HG03159 (cell line): ENCODE results near the gene IFNL3.
"Not testable (repeated sequence)": the region's sequence is repeated elsewhere in the genome, so short reads cannot be mapped to it uniquely, and the experiment has no call there.

Experiments used
- ATAC-seq: cut with Tn5 transposase; IDR thresholded peaks from one replicate; pipeline ENCODE4 v1.9.1; 2021; ENCODE audit warnings: mild to moderate bottlenecking, moderate library complexity; ENCODE audit not compliant: unreplicated experiment

IFNL3 gene

DNA sequence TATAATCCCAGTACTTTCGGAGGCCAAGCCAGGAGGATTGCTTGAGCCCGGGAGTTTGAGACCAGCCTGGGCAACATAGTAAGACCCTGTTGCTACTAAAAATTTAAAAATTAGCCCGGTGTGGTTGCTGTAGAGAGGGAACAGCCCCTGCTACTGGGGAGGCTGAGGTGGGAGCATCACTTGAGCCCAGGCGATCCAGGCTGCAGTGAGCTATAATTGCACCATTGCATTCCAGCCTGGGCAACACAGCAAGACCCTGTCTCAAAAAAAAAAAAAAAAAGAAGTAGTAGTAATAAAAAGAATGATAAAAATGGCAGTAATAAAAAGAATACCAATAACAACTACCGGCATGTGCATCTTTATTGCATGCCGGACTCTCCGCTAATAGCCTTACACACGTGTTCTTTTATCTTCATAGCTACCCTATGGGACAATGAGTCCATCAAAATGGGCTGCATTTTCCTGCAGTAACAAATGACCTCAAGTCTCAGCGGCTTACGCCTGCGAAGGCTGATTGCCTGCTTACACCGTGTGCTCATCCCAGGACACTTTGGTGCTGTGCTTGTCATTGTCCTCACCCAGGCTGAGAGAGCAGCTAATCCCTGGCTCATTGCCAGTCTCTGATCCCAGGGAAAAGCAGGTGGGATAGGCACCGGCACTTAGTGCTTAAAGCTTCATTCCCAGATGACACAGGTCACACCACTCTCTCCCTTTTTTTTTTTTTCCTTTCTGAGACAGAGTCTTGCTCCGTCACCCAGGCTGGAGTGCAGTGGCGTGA is 26.4 kb downstream of the IFNL3 start:
- no peak for ATAC-seq

DNA sequence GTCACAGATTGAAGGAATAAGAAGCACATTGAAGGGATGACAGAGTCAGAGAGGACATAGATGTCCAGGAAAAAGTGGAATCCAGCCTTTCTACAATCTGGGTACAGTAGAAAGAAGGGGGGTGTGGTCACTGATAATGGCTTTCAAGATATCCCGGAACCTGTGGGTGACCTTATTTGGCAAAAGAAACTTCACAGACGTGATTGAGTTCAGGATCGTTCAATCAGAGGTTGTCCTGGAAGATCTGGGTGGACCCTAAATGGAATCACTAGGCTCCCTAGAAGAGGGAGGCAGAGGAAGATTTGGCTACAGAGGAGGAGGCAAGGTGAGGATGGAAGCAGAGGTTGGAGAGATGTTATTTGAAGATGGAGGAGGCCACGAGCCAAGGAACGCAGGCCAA is 27.7 kb downstream of the IFNL3 start:
- ATAC-seq = no peak

DNA sequence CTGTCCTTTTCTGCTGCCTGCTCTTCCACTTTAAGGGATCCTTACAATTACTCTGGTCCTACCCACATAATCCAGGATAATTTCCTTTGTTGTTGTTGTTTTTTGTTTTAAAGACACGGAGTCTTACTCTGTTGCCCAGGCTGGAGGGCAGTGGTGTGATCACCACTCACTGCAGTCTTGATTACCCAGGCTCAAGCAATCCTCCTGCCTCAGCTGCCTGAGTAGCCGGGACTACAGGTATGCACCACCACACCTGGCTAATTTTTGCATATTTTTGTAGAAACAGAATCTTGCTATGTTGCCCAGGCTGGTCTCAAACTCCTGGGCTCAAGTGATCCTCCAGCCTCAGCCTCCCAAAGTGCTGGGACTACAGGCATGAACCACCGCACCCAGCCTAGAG is 29.5 kb downstream of the IFNL3 start:
- not testable (repeated sequence) for ATAC-seq

- no peak for ATAC-seq
These were observed 32.4 kb downstream of the IFNL3 start for GRCh38 chr19:39212375-39212742.

GRCh38 chr19:39211731-39212374 is 33.0 kb downstream of the IFNL3 start:
- no peak for ATAC-seq

- no peak for ATAC-seq
These were observed 35.6 kb downstream of the IFNL3 start for GRCh38 chr19:39209196-39209595.

DNA sequence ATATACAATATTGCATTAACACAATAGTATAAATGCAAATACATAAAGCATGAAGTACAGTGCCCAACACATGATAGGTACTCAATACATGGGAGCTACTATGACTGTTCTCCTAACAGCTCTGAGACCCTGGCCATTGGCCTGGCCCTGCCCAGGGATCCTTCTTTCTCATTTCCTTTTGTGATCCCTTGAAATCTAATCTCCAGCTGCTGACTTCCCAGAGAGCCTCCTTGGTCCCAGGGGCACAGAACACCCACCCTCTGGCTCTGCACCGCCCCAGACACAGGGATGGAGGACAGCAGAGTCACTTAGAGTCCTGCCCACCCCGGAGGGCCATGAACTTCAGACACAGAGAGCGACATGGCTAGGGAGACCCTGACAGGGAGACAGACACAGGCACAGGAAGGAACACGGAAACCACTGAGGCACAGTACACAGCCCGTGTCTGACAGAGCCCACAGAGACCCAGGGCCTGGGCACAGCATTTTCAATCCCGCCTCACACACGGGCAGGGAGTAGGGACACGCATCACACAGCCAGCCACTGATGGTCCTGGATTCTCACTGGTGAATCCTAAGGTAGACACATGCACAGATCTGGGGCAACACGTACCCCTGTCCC is 36.5 kb downstream of the IFNL3 start:
- no peak for ATAC-seq

DNA sequence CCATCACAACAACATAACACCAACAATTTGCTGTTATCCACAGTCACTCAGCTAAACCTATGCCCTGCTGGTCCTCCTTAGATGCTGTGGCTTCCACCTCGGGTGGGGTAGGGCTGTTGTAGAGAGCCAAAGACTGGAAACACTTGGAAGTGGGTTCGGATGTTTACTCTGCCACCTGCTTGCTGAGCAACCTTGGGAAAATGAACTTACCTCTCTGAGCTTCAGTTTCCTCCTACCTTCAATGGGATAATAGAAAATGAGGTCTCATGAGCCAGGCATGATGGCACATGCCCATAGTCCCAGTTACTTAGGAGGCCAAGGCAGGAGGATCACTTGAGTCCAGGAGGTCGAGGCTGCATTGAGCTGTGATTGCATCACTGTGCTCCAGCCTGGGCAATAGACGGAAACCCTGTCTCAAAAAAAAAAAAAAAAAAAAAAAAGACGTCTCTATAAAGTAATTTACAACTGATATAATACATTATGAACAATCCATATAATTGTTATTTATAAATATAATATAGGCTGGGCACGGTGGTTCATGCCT is 37.4 kb downstream of the IFNL3 start:
- no peak for ATAC-seq

- ATAC-seq = no peak
These were observed 38.7 kb downstream of the IFNL3 start for GRCh38 chr19:39206122-39206521.

DNA sequence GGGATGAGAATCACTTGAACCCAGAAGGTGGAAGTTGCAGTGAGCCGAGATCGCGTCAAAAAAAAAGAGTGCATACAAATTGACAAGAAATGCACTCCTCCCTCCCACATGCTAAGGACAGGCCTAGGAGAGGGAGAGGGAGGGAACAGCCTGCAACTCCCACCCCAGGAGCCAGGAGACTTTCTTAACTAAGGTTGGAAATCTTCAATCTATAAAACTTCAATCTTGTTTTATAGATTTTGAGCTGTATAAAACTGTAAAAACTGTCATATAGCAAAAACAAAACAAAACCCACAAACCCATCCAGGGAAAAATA is 39.4 kb downstream of the IFNL3 start:
- no peak for ATAC-seq

DNA sequence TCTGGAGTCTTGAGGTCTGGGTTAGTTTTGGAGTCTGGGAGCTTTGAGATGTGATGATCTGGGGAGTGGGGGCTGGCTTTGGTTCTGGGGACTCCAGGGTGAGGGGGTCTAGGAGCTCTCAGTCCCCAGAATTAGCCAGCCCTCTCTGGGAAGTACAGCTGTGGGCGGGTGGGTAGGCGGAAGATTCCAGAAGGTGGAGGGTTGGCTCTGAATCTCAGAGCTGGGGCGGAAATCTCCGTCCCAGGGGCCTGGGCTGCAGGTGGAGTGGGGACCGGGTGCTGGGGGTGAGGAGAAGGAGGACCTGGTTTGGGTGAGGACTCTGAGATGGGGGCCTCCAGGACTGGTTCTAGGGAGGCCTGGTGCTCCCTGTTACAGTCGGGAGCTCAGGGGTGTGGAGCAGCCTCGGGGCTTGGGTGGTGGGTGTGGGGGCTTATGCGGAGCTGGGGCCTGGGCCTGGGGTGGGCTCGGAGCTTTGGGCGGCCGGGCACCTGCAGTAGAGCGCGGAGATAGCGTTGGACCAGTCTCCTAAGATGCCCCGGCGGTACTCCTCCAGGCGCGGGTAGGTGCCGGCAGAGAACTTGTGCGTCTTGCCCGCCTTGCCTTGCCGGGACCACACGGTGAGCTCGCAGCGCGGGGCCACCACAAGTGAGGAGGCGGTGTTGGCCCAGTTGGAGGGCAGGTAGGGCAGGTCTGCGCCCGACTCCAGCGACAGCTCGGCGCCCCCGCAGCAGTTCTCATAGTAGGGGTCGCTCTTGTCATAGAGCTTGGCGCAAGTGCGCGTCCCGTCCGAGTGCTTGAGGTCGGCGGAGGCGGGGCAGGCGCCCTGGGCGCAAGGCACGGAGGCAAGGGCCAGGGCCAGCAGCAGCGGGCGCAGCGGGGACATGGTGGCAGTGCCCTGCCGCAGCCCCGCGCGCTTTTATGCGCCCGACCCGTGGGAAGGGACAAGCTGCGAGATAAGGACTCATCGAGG is 41.1 kb downstream of the IFNL3 start, which contains the start of gene SYCN:
SYCN (minus strand) TSS at position 892 of the 970 bp plus-strand sequence; CDS start at position 883, 9 bp downstream.
- ATAC-seq = no peak

- no peak for ATAC-seq
These were observed 41.8 kb downstream of the IFNL3 start for GRCh38 chr19:39202998-39203355.

DNA sequence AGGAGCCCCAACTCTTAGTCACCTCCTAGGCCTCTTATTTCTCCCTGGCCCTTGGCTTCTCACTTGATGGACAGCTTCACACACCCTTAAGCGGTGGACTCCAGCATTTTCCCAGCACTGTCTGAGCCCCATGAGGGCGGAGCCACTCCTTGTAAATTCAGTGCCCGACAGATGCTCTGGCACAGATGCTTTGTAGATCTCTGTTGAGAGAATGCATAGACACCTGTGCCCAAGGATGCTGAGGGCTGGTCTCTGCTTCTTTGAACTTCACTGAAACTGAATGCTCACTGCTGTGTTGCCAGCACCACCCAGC is 44.0 kb downstream of the IFNL3 start:
- no peak for ATAC-seq

- ATAC-seq = no peak
These were observed 44.6 kb downstream of the IFNL3 start for GRCh38 chr19:39200066-39200802.

DNA sequence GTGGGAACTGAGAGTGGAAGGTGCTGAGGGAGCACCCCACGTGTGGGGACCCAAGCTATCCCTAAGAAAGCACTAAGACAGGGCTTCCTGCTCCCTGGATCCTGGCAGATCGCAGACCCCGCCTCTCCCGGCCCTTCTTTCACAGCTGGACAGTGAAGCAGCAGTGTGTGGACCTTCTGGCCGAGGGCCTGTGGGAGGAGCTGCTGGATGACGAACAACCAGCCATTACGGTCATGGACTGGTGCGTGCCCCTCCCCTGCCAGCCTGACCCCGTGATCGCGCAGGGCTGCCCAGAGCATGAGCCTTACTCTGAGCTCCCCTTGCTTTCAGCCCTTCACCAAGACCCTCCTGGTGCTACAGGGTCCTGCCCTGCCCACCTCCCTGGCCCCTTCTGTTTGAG is 45.8 kb downstream of the IFNL3 start:
- ATAC-seq = no peak

DNA sequence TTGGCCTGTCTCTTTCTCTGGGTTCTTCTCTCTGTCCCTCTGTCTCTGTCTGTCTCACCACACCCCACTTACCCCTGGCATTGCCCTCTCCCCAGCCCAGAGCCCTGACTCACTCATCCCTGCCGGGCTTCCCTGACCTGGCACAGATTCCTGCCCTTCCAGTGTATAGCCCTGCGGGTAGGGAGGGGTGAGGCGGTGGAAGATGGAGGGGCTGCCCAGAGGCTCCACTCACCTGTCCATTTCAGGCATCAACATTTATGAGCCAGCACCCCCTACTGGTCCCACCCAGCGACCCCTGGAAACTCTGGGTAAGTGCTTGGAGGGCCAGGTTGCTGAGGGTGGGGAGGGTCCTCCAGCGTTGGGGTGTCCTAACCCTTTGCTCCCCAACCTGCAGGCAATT is 47.0 kb downstream of the IFNL3 start:
- ATAC-seq = no peak

DNA sequence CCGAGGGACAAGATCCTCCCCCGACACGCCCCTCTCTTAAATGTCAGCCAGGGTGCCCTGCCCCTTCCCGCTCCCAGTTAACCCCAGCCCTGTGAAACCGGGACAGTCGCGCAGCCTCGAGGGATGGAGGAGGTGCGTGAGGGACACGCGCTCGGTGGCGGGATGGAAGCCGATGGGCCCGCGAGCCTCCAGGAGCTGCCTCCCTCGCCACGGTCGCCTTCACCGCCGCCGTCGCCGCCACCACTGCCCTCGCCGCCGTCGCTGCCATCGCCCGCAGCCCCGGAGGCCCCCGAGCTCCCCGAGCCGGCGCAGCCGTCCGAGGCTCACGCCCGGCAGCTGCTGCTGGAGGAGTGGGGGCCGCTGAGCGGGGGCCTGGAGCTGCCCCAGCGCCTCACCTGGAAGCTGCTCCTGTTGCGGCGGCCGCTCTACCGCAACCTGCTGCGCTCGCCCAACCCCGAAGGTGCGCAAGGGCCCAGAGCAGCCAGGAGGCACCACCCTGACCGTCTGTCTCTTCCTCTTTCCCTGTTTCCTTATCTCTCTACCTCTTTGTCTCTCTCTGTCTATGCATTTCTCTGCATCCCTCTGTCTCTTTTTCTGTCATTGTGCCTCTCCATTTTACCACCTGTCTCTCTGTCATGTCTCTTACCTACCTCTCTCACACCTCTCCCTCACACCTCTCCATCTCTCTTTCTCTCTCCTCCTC is 47.8 kb downstream of the IFNL3 start, which contains the start of gene NCCRP1:
NCCRP1 (plus strand) TSS at position 105 of the 703 bp plus-strand sequence; CDS start at position 124, 19 bp downstream.
- ATAC-seq = no peak

DNA sequence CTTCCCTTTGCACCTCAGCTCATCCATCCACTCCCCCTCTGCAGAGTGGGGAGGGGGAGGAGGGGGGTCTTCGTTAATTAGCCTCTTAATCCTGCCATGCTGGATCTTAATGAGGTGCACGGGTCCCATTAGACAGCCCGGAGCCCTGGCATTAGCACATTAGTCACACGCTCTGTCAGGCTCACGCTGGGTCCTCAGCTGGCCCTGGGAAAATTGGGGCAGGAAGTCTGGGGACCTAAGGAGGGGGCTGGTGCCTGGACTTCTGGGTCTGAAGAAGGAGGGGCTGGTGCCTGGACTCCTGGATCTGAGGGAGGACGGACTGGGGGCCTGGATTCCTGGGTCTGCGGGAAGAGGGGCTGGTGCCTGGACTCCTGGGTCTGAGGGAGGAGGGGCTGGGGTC is 48.5 kb downstream of the IFNL3 start:
- ATAC-seq = no peak

DNA sequence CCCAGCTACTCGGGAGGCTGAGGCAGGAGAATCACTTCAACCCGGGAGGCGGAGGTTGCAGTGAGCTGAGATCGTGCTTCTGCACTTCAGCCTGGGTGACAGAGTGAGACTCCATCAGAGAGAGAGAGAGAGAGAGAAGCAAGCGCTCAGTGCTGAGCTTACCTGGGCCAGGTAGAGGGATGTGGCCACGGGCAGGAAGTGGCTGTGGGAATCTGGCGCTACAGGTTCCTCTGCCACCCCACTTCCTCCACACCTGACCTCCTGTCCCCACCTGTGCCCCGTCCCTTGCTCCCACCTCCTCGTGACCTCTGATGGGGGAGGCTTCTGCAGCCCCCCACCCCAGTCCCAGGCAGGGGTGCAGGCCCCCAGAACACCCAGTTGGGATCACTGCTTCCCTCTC is 49.1 kb downstream of the IFNL3 start:
- ATAC-seq = no peak
